Upper lobe of left lung (tissue), 6 donors: ENCODE measurements around the gene LBHD1. TPM values are rescaled to one million over a fixed set of nuclear protein-coding genes. Genes with fewer than 3 reads are reported as not detected.

Source experiments
- ATAC-seq, 2 donors: fragments of 200-7000 bp; cut with Tn5 transposase; one replicate each; pipeline ENCODE4 v1.9.1; 2022; ENCODE audit warnings: mild to moderate bottlenecking in 2 of 2, moderate library complexity in 2 of 2; ENCODE audit not compliant: low FRiP score in 2 of 2
- DNase-seq, 2 donors: peaks; one replicate each; pipeline ENCODE4 v3.0.0-alpha.2; 2019 to 2020
- H3K27ac ChIP-seq, 4 donors: fragments of 200-600 bp; sonication (generic); one replicate each; pipeline ENCODE4 v1.5.1; 2016 to 2019
- H3K27me3 ChIP-seq, 4 donors: fragments of 200-600 bp; sonication (generic); one replicate each; pipeline ENCODE4 v1.5.1; 2017 to 2019
- H3K36me3 ChIP-seq, 4 donors: fragments of 200-600 bp; sonication (generic); one replicate each; pipeline ENCODE4 v1.5.1; 2016 to 2019
- H3K4me1 ChIP-seq, 4 donors: fragments of 200-600 bp; sonication (generic); one replicate each; pipeline ENCODE4 v1.5.1; 2018 to 2019
- H3K4me3 ChIP-seq, 4 donors: fragments of 200-600 bp; sonication (generic); one replicate each; pipeline ENCODE4 v1.5.1; 2017 to 2019; ENCODE audit warnings: mild to moderate bottlenecking in 2 of 4, moderate library complexity in 1 of 4
- H3K9me3 ChIP-seq, 4 donors: fragments of 200-600 bp; sonication (generic); one replicate each; pipeline ENCODE4 v1.5.1; 2018 to 2019
- EP300 ChIP-seq, 4 donors: sonication (generic); formaldehyde crosslinking; IDR thresholded peaks; one replicate each; pipeline ENCODE4 v1.5.1; 2017; ENCODE audit warnings: antibody characterized with exemption in 4 of 4, control low read depth in 2 of 4
- POLR2A ChIP-seq, 4 donors: fragments of 450-650 bp; IDR thresholded peaks; one replicate each; pipeline ENCODE4 v1.5.1; 2016 to 2017; ENCODE audit warnings: antibody characterized with exemption in 4 of 4, mild to moderate bottlenecking in 2 of 4
- POLR2AphosphoS5 ChIP-seq, 2 donors: sonication (generic); formaldehyde crosslinking; IDR thresholded peaks; one replicate each; pipeline ENCODE4 v1.5.1; 2017; ENCODE audit warnings: antibody characterized with exemption in 2 of 2
- WGBS, 2 donors: methylation state at CpG; one replicate each; pipeline ENCODE4 v1.1.5; 2017 to 2018; 5-methylcytosine and 5-hydroxymethylcytosine counted together
- total RNA-seq, 6 donors: library from RNA; depleted of rRNA in 4 of 6; stranded (reverse); fragments of >200 nt in 4 of 6; gene quantifications; one replicate each; pipeline versions ENCODE4 v1.1.0 to v1.2.1, GENCODE V29; 2016 to 2021
- TF ChIP-seq, protein P1 (sequence below), 6 experiments: fragments of 450-650 bp in 4 of 6; fragments of 200-600 bp in 2 of 6; sonication (generic) in 2 of 6; IDR thresholded peaks; one replicate each; pipeline ENCODE4 v1.5.1; 2016 to 2019; ENCODE audit warnings: antibody characterized with exemption in 6 of 6
- donor health status: DM: no; HTN: no; CAD: no; lungs with moderate emphysema.
- donor health status: DM: no; HTN: yes; CAD: no; lungs with severe emphysema.

The LBHD1 gene
- total RNA-seq, 6 donors from 2014 or later: 3.6 to 19.9 (median 6.8) TPM

DNA sequence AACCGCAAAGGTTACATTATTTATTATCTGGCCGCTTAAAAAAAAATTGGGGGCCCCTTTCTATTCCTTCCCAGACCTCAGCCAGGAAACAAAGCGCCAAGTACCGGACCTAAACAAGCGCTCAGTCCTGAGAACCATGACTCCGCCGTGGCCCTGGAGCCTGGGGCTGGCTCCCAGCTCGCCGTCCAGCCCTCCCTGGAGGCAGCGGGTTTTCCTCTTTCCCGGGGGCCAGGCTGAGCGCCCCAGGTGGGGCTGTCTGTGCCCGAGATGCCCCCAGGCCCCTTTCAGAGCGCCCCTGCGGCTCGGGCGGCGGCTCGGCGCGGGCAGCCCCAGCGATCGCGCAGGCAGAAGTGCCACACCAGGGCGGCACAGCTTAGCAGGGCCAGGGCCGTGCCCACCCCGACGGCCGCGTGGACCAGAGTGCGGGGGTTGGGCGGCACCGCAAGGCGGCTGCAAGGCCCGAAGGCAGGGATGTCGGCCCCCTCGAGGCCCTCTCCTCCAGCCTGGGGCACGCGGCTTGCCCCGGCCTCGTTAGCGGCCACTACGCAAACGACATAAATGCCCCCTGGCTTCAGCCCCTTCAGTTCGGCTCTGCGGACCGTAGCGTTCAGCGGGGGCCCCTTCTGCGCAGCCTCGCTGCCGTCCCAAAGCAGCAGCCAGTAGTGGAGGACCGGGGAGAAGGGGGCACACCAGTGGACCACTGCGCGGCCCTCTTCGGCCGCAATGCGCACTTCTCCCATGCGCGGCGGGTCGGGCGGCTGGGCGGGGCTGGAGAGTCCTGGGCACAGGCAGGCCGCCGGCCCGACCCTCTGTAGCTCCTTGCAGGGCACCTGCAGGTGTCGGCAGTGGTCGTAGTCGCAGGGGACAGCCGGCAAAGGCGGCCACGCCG lies 15.7 kb upstream of the LBHD1 start:
- peaks cover 0 to 10% (median 4%) of the 10 kb centered on the region in 4 donors for H3K4me1 ChIP-seq
- DNase-seq: peak in 1 of 2 donors; percentile 87
- no peaks in the 10 kb centered on the region for H3K9me3 ChIP-seq
- H3K36me3 ChIP-seq: peaks cover 3 to 32% (median 28%) of the 10 kb centered on the region in 4 donors
- TF ChIP-seq EP300 (IDR thresholded peaks at IDR 0.05): no peak
- peak in 1 of 4 donors; percentile 11 for TF ChIP-seq POLR2A (IDR thresholded peaks at IDR 0.05)
- TF ChIP-seq, protein P1, sequence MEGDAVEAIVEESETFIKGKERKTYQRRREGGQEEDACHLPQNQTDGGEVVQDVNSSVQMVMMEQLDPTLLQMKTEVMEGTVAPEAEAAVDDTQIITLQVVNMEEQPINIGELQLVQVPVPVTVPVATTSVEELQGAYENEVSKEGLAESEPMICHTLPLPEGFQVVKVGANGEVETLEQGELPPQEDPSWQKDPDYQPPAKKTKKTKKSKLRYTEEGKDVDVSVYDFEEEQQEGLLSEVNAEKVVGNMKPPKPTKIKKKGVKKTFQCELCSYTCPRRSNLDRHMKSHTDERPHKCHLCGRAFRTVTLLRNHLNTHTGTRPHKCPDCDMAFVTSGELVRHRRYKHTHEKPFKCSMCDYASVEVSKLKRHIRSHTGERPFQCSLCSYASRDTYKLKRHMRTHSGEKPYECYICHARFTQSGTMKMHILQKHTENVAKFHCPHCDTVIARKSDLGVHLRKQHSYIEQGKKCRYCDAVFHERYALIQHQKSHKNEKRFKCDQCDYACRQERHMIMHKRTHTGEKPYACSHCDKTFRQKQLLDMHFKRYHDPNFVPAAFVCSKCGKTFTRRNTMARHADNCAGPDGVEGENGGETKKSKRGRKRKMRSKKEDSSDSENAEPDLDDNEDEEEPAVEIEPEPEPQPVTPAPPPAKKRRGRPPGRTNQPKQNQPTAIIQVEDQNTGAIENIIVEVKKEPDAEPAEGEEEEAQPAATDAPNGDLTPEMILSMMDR (IDR thresholded peaks at IDR 0.05): no peak
- peak in 1 of 2 donors; percentile 60 for ATAC-seq
- WGBS, 2 donors: 44 to 74% methylated on average over 22 to 47 of the region's 74 CpGs
- peak overlapping the region in 2 of 4 donors; percentile 3 to 17 for H3K27ac ChIP-seq
- peaks cover 0 to 10% (median 7%) of the 10 kb centered on the region in 4 donors for H3K27me3 ChIP-seq
- H3K4me3 ChIP-seq: peak overlapping the region in 3 of 4 donors; percentile 14 to 34 (median 22)

DNA sequence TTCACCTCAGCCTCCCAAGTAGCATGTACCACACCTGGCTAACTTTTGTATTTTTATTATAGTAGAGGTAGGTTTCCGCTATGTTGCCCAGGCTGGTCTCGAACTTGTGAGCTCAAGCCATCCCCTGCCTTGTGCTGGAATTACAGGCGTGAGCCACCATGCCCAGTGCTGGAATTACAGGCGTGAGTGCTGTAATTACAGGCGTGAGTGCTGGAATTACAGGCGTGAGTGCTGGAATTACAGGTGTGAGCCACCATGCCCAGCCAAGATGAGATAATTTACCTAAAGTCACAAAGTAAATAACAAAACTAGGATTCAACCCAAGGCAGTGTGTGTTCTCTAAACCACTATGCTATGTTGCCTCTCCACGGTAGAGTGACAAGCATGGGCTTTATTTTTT lies 10.5 kb upstream of the LBHD1 start:
- no peaks in the 10 kb centered on the region for H3K9me3 ChIP-seq
- TF ChIP-seq, protein P1 (IDR thresholded peaks at IDR 0.05): no peak
- TF ChIP-seq POLR2A (IDR thresholded peaks at IDR 0.05) (no peak), EP300 (IDR thresholded peaks at IDR 0.05) (no peak), POLR2AphosphoS5 (IDR thresholded peaks at IDR 0.05) (no peak)
- peaks cover 15 to 34% (median 22%) of the 10 kb centered on the region in 4 donors for H3K4me1 ChIP-seq
- H3K27ac ChIP-seq: no peak overlapping the region
- peaks cover 0 to 3% (median 1%) of the 10 kb centered on the region in 4 donors for H3K27me3 ChIP-seq
- DNase-seq: no peak
- no peak for ATAC-seq
- 88 to 93% methylated on average over 7 of the region's 7 CpGs for WGBS, 2 donors
- H3K36me3 ChIP-seq: peaks cover 0 to 4% (median under 1%) of the 10 kb centered on the region in 4 donors
- no peak overlapping the region for H3K4me3 ChIP-seq

DNA sequence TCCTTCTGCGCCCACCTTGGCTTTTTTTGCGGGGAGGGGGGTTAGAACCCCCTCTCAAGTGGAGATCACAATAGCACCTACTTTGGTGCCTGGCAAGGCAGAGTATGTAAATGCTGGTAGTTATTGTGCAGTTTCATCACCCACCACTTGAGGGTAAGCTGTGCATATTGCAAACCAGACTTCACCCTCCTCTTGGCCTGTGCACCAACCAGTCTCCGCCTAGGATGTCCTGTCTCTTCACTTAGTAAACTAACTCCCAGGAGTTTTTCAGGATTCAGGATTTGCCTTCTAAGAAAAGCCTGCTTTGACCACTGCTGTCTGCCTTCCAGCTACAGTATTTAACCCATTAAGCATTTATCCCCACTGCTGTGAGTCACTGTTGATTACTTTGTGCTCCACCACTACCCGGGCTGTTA lies 8.8 kb upstream of the LBHD1 start:
- ATAC-seq: peak; percentile 81 to 82
- DNase-seq: peak in 1 of 2 donors; percentile 53
- TF ChIP-seq, protein P1 (IDR thresholded peaks at IDR 0.05): peak; percentile 38 to 60 (median 46)
- TF ChIP-seq POLR2A (IDR thresholded peaks at IDR 0.05) (no peak), EP300 (IDR thresholded peaks at IDR 0.05) (no peak)

DNA sequence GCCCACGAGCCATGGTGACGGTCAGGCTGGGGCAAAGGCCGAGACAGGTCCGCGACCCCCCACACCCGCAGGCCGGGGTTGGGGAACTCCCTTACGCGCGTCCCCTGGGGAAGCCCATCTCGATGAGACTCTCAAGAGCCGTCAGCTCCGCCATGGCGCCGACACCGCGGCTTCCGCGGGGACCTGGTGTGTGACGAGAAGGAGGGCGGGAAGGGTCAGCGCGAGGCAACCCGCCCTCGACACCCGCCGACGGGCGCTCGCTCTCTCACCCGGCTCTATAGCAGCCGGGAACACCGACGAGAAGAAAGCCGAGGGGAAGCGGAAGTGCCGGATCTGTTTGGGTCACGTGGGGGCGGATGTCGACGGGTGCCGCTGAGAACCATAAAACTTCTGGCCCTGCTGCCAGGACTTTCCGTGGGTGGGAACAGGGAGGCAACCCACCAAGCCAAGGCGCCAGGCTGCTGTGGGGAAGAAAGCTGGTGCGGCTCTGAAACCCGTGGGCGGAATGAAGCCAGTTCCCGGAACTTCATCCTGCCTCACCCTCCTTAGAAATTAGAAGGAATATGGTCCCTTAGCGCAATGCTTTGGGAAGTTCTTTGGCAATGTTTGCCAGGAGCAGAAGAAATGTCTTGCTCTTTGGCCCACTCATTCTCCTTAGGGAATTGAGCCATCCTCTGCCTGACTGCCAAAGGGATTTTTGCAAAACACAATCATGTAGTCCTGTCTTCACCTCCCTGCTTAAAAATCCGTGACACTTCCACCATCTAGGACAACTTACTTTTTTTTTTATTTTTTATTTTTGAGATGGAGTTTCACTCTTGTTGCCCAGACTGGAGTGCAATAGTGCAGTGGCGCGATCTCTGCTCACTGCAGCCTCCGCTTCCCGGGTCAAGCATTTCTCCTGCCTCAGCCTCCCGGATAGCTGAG lies 7.0 kb upstream of the LBHD1 start, which contains the start of gene UBXN1:
UBXN1 (minus strand) TSS at position 304 of the 927 bp plus-strand sequence; CDS start at position 154, 150 bp downstream.
- 8 to 21% methylated on average over 19 to 52 of the region's 55 CpGs for WGBS, 2 donors
- peaks cover 2 to 35% (median 15%) of the 10 kb centered on the region in 4 donors for H3K36me3 ChIP-seq
- H3K4me1 ChIP-seq: peaks cover 15 to 43% (median 24%) of the 10 kb centered on the region in 4 donors
- H3K27ac ChIP-seq: peak within 1 kb of the TSS; percentile 88 to 96 (median 92)
- TF ChIP-seq POLR2A (IDR thresholded peaks at IDR 0.05) (peak in 3 of 4 donors; percentile 56 to 85 (median 57)), POLR2AphosphoS5 (IDR thresholded peaks at IDR 0.05) (peak; percentile 94 to 97), EP300 (IDR thresholded peaks at IDR 0.05) (peak in 2 of 4 donors; percentile 12 to 64)
- TF ChIP-seq, protein P1 (IDR thresholded peaks at IDR 0.05): peak in 1 of 6 experiments; percentile 12
- no peaks in the 10 kb centered on the region for H3K27me3 ChIP-seq
- H3K4me3 ChIP-seq: peak within 1 kb of the TSS; percentile 79 to 95 (median 88)
- peak; percentile 93 to 96 for ATAC-seq
- no peaks in the 10 kb centered on the region for H3K9me3 ChIP-seq
- DNase-seq: peak; percentile 89 to 92

More for the DNA sequence above, 8.8 kb upstream of the LBHD1 start:
- Histone ChIP-seq H3K4me3 (no peak overlapping the region), H3K27me3 (no peaks in the 10 kb centered on the region), H3K27ac (peak overlapping the region in 2 of 4 donors; percentile 25 to 48), H3K36me3 (peaks cover 0 to 21% (median 12%) of the 10 kb centered on the region in 4 donors), H3K9me3 (no peaks in the 10 kb centered on the region), H3K4me1 (peaks cover 15 to 43% (median 24%) of the 10 kb centered on the region in 4 donors)
- WGBS, 2 donors: 32 to 44% methylated on average over 2 to 4 of the region's 4 CpGs
